ENCODE measurements around the gene POLRMT.

GRCh38 chr19:580274-580835 lies 53.0 kb downstream of the POLRMT start:
- TF ChIP-seq EZH2 (IDR thresholded peaks at IDR 0.05; ENCODE audit: borderline replicate concordance): no peak
- TF ChIP-seq, protein P1, sequence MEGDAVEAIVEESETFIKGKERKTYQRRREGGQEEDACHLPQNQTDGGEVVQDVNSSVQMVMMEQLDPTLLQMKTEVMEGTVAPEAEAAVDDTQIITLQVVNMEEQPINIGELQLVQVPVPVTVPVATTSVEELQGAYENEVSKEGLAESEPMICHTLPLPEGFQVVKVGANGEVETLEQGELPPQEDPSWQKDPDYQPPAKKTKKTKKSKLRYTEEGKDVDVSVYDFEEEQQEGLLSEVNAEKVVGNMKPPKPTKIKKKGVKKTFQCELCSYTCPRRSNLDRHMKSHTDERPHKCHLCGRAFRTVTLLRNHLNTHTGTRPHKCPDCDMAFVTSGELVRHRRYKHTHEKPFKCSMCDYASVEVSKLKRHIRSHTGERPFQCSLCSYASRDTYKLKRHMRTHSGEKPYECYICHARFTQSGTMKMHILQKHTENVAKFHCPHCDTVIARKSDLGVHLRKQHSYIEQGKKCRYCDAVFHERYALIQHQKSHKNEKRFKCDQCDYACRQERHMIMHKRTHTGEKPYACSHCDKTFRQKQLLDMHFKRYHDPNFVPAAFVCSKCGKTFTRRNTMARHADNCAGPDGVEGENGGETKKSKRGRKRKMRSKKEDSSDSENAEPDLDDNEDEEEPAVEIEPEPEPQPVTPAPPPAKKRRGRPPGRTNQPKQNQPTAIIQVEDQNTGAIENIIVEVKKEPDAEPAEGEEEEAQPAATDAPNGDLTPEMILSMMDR (IDR thresholded peaks at IDR 0.05; ENCODE audit: poor library complexity): no peak

Data from hepatocyte (in vitro differentiated cells).